Measurements from ENCODE around the gene F8. TPM values are rescaled to one million over a fixed set of nuclear protein-coding genes. Genes with fewer than 3 reads are reported as not detected.

Gene F8
- total and polyA plus RNA-seq, 10 of the 15 experiments (the other 5 are each of a cell fraction or from before 2014, with no cell fraction given): 3.0 to 8.1 (median 5.1) TPM

DNA sequence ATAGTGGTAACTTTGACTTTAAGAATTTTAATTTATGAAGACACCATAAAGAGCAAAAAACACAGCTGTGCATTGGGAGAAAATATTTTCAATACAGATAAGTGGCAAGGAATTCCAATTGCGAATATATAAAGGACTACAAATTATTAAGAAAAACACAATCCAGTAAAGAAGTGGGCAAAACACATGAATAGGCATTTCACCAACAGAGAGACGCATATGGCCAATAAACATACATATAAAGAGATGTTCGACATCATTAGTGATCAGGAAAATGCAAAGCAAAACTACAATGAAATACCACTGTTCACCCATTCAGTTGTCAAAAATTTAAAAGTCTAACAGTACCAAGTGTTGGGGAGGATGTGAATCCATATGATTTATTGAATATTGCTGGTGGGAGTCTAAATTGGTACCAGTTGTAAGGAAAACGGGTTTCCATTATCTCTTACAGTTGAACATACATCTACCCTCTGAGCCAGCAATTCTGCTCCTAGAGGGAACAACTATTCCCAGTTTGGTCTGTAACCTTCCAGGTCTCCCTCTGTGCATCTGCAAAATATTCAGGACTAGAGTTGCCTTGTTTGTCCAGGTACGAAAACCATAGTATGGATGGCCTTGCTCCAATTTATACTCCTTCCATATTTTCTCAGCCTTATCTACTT, 215.6 kb downstream of the F8 start:
- FAIRE-seq (no peak), DNase-seq (ENCODE audit: low read depth, low spot score) (no peak), ATAC-seq (no peak)
- ChIA-PET SMC1A (ENCODE audit: uncharacterized antibody, unreplicated experiment) (interaction anchor here (3.7 kb wide), 1 partner anchor 12 kb away, joined by 19 read pairs; no protein-coding TSS in a partner anchor), POLR2A (interaction anchor here (0.5 kb wide), 1 partner anchor 45 kb away, joined by 3 read pairs; no protein-coding TSS in a partner anchor), CTCF (no interaction called here), RAD21 (ENCODE audit: unreplicated experiment) (no interaction called here)
- Histone ChIP-seq H3K79me2 (ENCODE audit: control insufficient read depth, insufficient read depth, low read length) (no peaks in the 10 kb centered on the region), H4K20me1 (ENCODE audit: control insufficient read depth, insufficient read depth) (no peaks in the 10 kb centered on the region), H3K27me3 (replicated peaks in 1 of 2; ENCODE audit: control insufficient read depth in 2 of 2, insufficient read depth in 2 of 2, low read length in 1 of 2) (no peaks in the 10 kb centered on the region), H3K36me3 (ENCODE audit: control insufficient read depth in 2 of 2, insufficient read depth in 2 of 2, low read length in 1 of 2) (no peaks in the 10 kb centered on the region), H2AFZ (ENCODE audit: control insufficient read depth, low read depth, low read length) (no peak overlapping the region), H3K27ac (ENCODE audit: control insufficient read depth, insufficient read depth) (no peak overlapping the region), H3K4me2 (ENCODE audit: control insufficient read depth, insufficient read depth) (no peak overlapping the region), H3K9me3 (replicated peaks; ENCODE audit: control insufficient read depth, insufficient read depth, low read length) (no peaks in the 10 kb centered on the region; the same call in 2 of the 3 replicates), H3K4me3 (no peak overlapping the region), H3K4me1 (ENCODE audit: control insufficient read depth, insufficient read depth, low read length) (no peaks in the 10 kb centered on the region), H3K9ac (ENCODE audit: control insufficient read depth, insufficient read depth, low read length) (no peak overlapping the region)
- no TSS peak for BruUV-seq (replicated peaks)
- intact Hi-C loops (cut with micrococcal nuclease; ENCODE audit: unreplicated experiment) (no loop called here), in situ Hi-C loops (cut with MboI) (no loop called here)
- 49% methylated on average over 5 of the region's 5 CpGs for WGBS (ENCODE audit: insufficient coverage, insufficient replicate concordance, low lambda C conversion rate, missing lambda C conversion rate)
- no peak for TF ChIP-seq ATF7 (IDR thresholded peaks at IDR 0.05; ENCODE audit: low read depth)
- TF ChIP-seq STAT3 (IDR thresholded peaks at IDR 0.05; ENCODE audit: low read depth, low read length): no peak
- TF ChIP-seq BRCA1 (IDR thresholded peaks at IDR 0.05; ENCODE audit: low read depth, low read length): no peak
- no peak for TF ChIP-seq HDAC2 (IDR thresholded peaks at IDR 0.05)

DNA sequence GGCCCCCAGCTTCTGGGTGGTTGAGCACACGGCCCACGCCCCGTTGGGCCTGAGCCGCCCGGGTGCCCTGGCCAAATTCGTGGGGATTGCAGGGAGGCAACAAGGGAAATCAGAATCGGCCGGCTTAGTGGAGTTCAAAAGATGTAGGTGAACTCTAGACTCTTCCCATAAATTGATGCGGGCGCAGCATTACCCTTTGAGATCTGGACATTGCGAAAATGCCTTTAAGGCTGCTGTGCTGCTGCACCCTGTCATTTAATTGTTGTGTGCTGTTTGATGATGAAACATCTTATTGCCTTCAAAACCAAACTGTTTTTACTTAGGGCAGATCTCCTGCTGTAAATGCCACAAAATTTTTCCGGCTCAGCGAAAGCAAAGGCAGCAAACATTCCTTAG, 216.8 kb downstream of the F8 start:
- WGBS (ENCODE audit: insufficient coverage, insufficient replicate concordance, low lambda C conversion rate, missing lambda C conversion rate): 53% methylated on average over 13 of the region's 13 CpGs
- FAIRE-seq: no peak
- no peak; the same call in 2 of the 3 replicates for ATAC-seq
- BruUV-seq (replicated peaks): no TSS peak
- ChIA-PET CTCF (interaction anchor here (1.7 to 1.8 kb wide), 2 partner anchors 18 to 57 kb away, joined by 4 to 5 read pairs; no protein-coding TSS in a partner anchor), SMC1A (ENCODE audit: uncharacterized antibody, unreplicated experiment) (interaction anchor here (1.2 to 3.7 kb wide), 4 partner anchors 13 to 58 kb away, joined by 3 to 19 read pairs (median 4); no protein-coding TSS in a partner anchor), POLR2A (interaction anchor here (0.8 to 2.0 kb wide), 4 partner anchors 13 to 42 kb away, joined by 3 to 14 read pairs (median 3); no protein-coding TSS in a partner anchor), RAD21 (ENCODE audit: unreplicated experiment) (interaction anchor here (1.0 to 2.1 kb wide), 4 partner anchors 13 to 42 kb away, joined by 3 to 8 read pairs (median 4); no protein-coding TSS in a partner anchor)
- Histone ChIP-seq H3K27ac (ENCODE audit: control insufficient read depth, insufficient read depth) (no peak overlapping the region), H3K4me1 (ENCODE audit: control insufficient read depth, insufficient read depth, low read length) (no peaks in the 10 kb centered on the region), H3K79me2 (ENCODE audit: control insufficient read depth, insufficient read depth, low read length) (no peaks in the 10 kb centered on the region), H3K4me3 (peak overlapping the region; percentile 70), H3K36me3 (ENCODE audit: control insufficient read depth in 2 of 2, insufficient read depth in 2 of 2, low read length in 1 of 2) (no peaks in the 10 kb centered on the region), H3K4me2 (ENCODE audit: control insufficient read depth, insufficient read depth) (peak overlapping the region; percentile 75), H3K9me3 (replicated peaks; ENCODE audit: control insufficient read depth, insufficient read depth, low read length) (no peaks in the 10 kb centered on the region; the same call in 2 of the 3 replicates), H3K9ac (ENCODE audit: control insufficient read depth, insufficient read depth, low read length) (peak overlapping the region; percentile 30; the same call in 1 of the 2 replicates), H4K20me1 (ENCODE audit: control insufficient read depth, insufficient read depth) (no peaks in the 10 kb centered on the region), H3K27me3 (replicated peaks in 1 of 2; ENCODE audit: control insufficient read depth in 2 of 2, insufficient read depth in 2 of 2, low read length in 1 of 2) (no peaks in the 10 kb centered on the region), H2AFZ (ENCODE audit: control insufficient read depth, low read depth, low read length) (peak overlapping the region; percentile 80)
- intact Hi-C loops (cut with micrococcal nuclease; ENCODE audit: unreplicated experiment): loop anchor here (2.0 kb wide), 1 partner anchor 43 kb away; the partner anchor contains the start of gene DKC1
- in situ Hi-C loops (cut with MboI): no loop called here
- DNase-seq (ENCODE audit: low read depth, low spot score): no peak
- TF ChIP-seq RCOR1 (conservative IDR thresholded peaks at IDR 0.05; ENCODE audit: low read depth, low read length): no peak
- TF ChIP-seq, protein P1, sequence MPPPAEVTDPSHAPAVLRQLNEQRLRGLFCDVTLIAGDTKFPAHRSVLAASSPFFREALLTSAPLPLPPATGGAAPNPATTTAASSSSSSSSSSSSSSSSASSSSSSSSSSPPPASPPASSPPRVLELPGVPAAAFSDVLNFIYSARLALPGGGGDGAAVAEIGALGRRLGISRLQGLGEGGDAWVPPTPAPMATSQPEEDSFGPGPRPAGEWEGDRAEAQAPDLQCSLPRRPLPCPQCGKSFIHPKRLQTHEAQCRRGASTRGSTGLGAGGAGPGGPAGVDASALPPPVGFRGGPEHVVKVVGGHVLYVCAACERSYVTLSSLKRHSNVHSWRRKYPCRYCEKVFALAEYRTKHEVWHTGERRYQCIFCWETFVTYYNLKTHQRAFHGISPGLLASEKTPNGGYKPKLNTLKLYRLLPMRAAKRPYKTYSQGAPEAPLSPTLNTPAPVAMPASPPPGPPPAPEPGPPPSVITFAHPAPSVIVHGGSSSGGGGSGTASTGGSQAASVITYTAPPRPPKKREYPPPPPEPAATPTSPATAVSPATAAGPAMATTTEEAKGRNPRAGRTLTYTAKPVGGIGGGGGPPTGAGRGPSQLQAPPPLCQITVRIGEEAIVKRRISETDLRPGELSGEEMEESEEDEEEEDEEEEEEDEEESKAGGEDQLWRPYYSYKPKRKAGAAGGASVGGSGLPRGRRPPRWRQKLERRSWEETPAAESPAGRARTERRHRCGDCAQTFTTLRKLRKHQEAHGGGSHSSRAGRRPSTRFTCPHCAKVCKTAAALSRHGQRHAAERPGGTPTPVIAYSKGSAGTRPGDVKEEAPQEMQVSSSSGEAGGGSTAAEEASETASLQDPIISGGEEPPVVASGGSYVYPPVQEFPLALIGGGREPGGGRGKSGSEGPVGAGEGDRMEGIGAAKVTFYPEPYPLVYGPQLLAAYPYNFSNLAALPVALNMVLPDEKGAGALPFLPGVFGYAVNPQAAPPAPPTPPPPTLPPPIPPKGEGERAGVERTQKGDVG (CRISPR knock-in tag; IDR thresholded peaks at IDR 0.05): no peak
- TF ChIP-seq, protein P2, sequence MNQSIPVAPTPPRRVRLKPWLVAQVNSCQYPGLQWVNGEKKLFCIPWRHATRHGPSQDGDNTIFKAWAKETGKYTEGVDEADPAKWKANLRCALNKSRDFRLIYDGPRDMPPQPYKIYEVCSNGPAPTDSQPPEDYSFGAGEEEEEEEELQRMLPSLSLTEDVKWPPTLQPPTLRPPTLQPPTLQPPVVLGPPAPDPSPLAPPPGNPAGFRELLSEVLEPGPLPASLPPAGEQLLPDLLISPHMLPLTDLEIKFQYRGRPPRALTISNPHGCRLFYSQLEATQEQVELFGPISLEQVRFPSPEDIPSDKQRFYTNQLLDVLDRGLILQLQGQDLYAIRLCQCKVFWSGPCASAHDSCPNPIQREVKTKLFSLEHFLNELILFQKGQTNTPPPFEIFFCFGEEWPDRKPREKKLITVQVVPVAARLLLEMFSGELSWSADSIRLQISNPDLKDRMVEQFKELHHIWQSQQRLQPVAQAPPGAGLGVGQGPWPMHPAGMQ (IDR thresholded peaks at IDR 0.05; ENCODE audit: borderline replicate concordance): no peak
- no peak for TF ChIP-seq CEBPB (IDR thresholded peaks at IDR 0.05; ENCODE audit: borderline replicate concordance in 1 of 2, low read depth in 2 of 2, low read length in 2 of 2)
- TF ChIP-seq, protein P3, sequence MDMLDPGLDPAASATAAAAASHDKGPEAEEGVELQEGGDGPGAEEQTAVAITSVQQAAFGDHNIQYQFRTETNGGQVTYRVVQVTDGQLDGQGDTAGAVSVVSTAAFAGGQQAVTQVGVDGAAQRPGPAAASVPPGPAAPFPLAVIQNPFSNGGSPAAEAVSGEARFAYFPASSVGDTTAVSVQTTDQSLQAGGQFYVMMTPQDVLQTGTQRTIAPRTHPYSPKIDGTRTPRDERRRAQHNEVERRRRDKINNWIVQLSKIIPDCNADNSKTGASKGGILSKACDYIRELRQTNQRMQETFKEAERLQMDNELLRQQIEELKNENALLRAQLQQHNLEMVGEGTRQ (IDR thresholded peaks at IDR 0.05; ENCODE audit: borderline replicate concordance, low read depth, low read length): no peak
